Neural crest cell (in vitro differentiated cells): ENCODE measurements around the gene KDM3B. TPM values are rescaled to one million over a fixed set of nuclear protein-coding genes. Genes with fewer than 3 reads are reported as not detected.
A peak's percentile ranks its signal among the peaks of the same experiment; 100 is the strongest.
"Not testable (repeated sequence)": the region's sequence is repeated elsewhere in the genome, so short reads cannot be mapped to it uniquely, and the experiment has no call there.

ENCODE experiments used
- DNase-seq: peaks from one replicate; pipeline ENCODE4 v3.0.0; 2021; ENCODE audit warnings: low read depth, mixed read lengths, low spot score
- H3K27ac Mint-ChIP-seq: one replicate; pipeline ENCODE4 v1.8.0; 2021; ENCODE audit warnings: mild to moderate bottlenecking, mixed read lengths; ENCODE audit not compliant: unreplicated experiment
- H3K27me3 Mint-ChIP-seq: 2 replicates; pipeline ENCODE4 v1.8.0; 2021; ENCODE audit warnings: low read depth, mild to moderate bottlenecking, mixed read lengths
- H3K36me3 Mint-ChIP-seq: 2 replicates; pipeline ENCODE4 v1.8.0; 2021; ENCODE audit warnings: low read depth, mild to moderate bottlenecking, mixed read lengths
- H3K4me1 Mint-ChIP-seq: 2 replicates; pipeline ENCODE4 v1.8.0; 2021; ENCODE audit warnings: mixed read lengths
- H3K4me3 Mint-ChIP-seq: one replicate; pipeline ENCODE4 v1.8.0; 2021; ENCODE audit warnings: mild to moderate bottlenecking, mixed read lengths
- H3K9me3 Mint-ChIP-seq: 2 replicates; pipeline ENCODE4 v1.8.0; 2021; ENCODE audit warnings: mixed read lengths
- CTCF ChIP-seq: fragments of 200-600 bp; sonication (generic); conservative IDR thresholded peaks from 2 replicates; pipeline ENCODE4 v1.5.0; 2021; ENCODE audit warnings: antibody characterized with exemption, mild to moderate bottlenecking
- total RNA-seq: library from RNA; stranded (reverse); gene quantifications from 2 replicates; pipeline ENCODE4 v1.2.1, GENCODE V29; 2021

The KDM3B gene
- total RNA-seq, 1 donor from 2014 or later, result 100 TPM

GRCh38 chr5:138470322-138471051 is 118.0 kb downstream of the KDM3B start:
- DNase-seq, result no peak
- TF ChIP-seq CTCF, result no peak
- no peaks in the 10 kb centered on the region for H3K9me3 Mint-ChIP-seq
- H3K4me1 Mint-ChIP-seq, result peaks cover 26% of the 10 kb centered on the region
- H3K27me3 Mint-ChIP-seq, result peaks cover 12% of the 10 kb centered on the region
- no peak overlapping the region for H3K27ac Mint-ChIP-seq
- H3K4me3 Mint-ChIP-seq, result peak overlapping the region; percentile 32
- peaks cover 20% of the 10 kb centered on the region for H3K36me3 Mint-ChIP-seq

- DNase-seq, result no peak
- peak overlapping the region; percentile 32 for H3K4me3 Mint-ChIP-seq
- no peaks in the 10 kb centered on the region for H3K9me3 Mint-ChIP-seq
- peaks cover 12% of the 10 kb centered on the region for H3K27me3 Mint-ChIP-seq
- no peak overlapping the region for H3K27ac Mint-ChIP-seq
- peaks cover 26% of the 10 kb centered on the region for H3K4me1 Mint-ChIP-seq
- TF ChIP-seq CTCF, result no peak
- H3K36me3 Mint-ChIP-seq, result peaks cover 20% of the 10 kb centered on the region
Measured at GRCh38 chr5:138471052-138471361, 118.5 kb downstream of the KDM3B start.

- no peak for DNase-seq
- Mint-ChIP-seq H3K9me3 (no peaks in the 10 kb centered on the region), H3K27me3 (peaks cover 5% of the 10 kb centered on the region), H3K27ac (peak overlapping the region; percentile 63), H3K4me3 (no peak overlapping the region), H3K36me3 (peaks cover 13% of the 10 kb centered on the region), H3K4me1 (peaks cover 16% of the 10 kb centered on the region)
- no peak for TF ChIP-seq CTCF
Measured at GRCh38 chr5:138472353-138472752, 119.9 kb downstream of the KDM3B start.

GRCh38 chr5:138473151-138473550 is 120.7 kb downstream of the KDM3B start:
- H3K9me3 Mint-ChIP-seq, H3K27ac Mint-ChIP-seq, H3K27me3 Mint-ChIP-seq: not testable (repeated sequence)

GRCh38 chr5:138476918-138477317 is 124.4 kb downstream of the KDM3B start:
- no peak overlapping the region for H3K4me3 Mint-ChIP-seq
- no peaks in the 10 kb centered on the region for H3K4me1 Mint-ChIP-seq
- no peak for DNase-seq
- H3K9me3 Mint-ChIP-seq, result no peaks in the 10 kb centered on the region
- no peak overlapping the region for H3K27ac Mint-ChIP-seq
- H3K36me3 Mint-ChIP-seq, result no peaks in the 10 kb centered on the region
- no peaks in the 10 kb centered on the region for H3K27me3 Mint-ChIP-seq
- TF ChIP-seq CTCF, result no peak

More at GRCh38 chr5:138473151-138473550, 120.7 kb downstream of the KDM3B start:
- H3K4me1 Mint-ChIP-seq, H3K36me3 Mint-ChIP-seq, DNase-seq, H3K4me3 Mint-ChIP-seq: not testable (repeated sequence)

GRCh38 chr5:138482638-138483037 is 130.2 kb downstream of the KDM3B start:
- peaks cover 5% of the 10 kb centered on the region for H3K4me1 Mint-ChIP-seq
- no peak for DNase-seq
- no peak overlapping the region for H3K27ac Mint-ChIP-seq
- no peaks in the 10 kb centered on the region for H3K36me3 Mint-ChIP-seq
- H3K27me3 Mint-ChIP-seq, result no peaks in the 10 kb centered on the region
- H3K4me3 Mint-ChIP-seq, result no peak overlapping the region
- H3K9me3 Mint-ChIP-seq, result no peaks in the 10 kb centered on the region
- TF ChIP-seq CTCF, result no peak

Other genes starting within 250 kb of the KDM3B start
- gene NME5, start 213.3 kb upstream of the KDM3B start, total RNA-seq, result 6.3 and 8.4 TPM in 2 replicates
- 101 and 108 TPM in 2 replicates for gene BRD8, start 174.1 kb upstream of the KDM3B start, total RNA-seq
- 76.9 and 77.6 TPM in 2 replicates for gene KIF20A, start 173.6 kb upstream of the KDM3B start, total RNA-seq
- gene CDC23, start 139.4 kb upstream of the KDM3B start, total RNA-seq, result 55.0 and 56.9 TPM in 2 replicates
- gene GFRA3, start 78.1 kb upstream of the KDM3B start, total RNA-seq, result 8.5 and 9.7 TPM in 2 replicates
- gene CDC25C, start 20.9 kb upstream of the KDM3B start, total RNA-seq, result 22.5 and 22.7 TPM in 2 replicates
- gene FAM53C, start 14.4 kb upstream of the KDM3B start, total RNA-seq, result 64.9 and 66.8 TPM in 2 replicates
- 55.1 and 59.2 TPM in 2 replicates for gene REEP2, start 86.4 kb downstream of the KDM3B start, total RNA-seq
- 21.5 and 26.5 TPM in 2 replicates for gene EGR1, start 112.8 kb downstream of the KDM3B start, total RNA-seq
- 101 and 107 TPM in 2 replicates for gene ETF1, start 190.6 kb downstream of the KDM3B start, total RNA-seq
- gene HSPA9, start 222.7 kb downstream of the KDM3B start, total RNA-seq, result 247 and 250 TPM in 2 replicates